Coronary artery (tissue), 2 donors: ENCODE measurements around the gene EXOSC9.

ENCODE experiments used
- DNase-seq: peaks from one replicate; pipeline ENCODE4 v3.0.0-alpha.2; 2017; ENCODE audit warnings: low spot score
- H3K27ac ChIP-seq, 2 donors: fragments of 200-600 bp; sonication (generic); one replicate each; pipeline ENCODE4 v1.5.1; 2016 to 2019
- H3K4me3 ChIP-seq: fragments of 200-600 bp; sonication (generic); 2 replicates; pipeline ENCODE4 v1.5.1; 2016; ENCODE audit warnings: mild to moderate bottlenecking, moderate library complexity
- CTCF ChIP-seq: fragments of 200-600 bp; sonication (generic); IDR thresholded peaks from one replicate; pipeline ENCODE4 v1.5.1; 2019; ENCODE audit warnings: antibody characterized with exemption

The EXOSC9 gene

GRCh38 chr4:121778991-121779628, 22.0 kb upstream of the EXOSC9 start:
- DNase-seq: no peak
- H3K4me3 ChIP-seq: no peak overlapping the region
- no peak overlapping the region for H3K27ac ChIP-seq
- TF ChIP-seq CTCF: no peak

DNA sequence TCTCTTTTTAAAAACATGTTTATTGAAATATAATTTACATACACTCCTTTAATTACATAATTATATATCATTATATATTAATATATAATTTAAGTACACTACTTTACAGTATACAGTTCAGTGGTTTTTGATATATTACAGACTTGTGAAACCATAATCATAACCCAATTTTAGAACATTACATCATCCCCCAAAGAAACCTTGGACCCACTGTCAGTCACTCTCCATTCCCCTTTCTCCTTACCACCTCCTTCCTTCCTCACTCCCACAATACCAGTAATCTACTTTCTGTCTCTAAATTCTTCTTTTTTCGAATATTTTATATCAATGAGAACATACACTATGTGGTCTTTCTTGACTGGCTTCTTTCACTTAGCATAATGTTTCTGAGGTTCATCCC, 17.9 kb upstream of the EXOSC9 start:
- no peak for DNase-seq
- Histone ChIP-seq H3K27ac (no peak overlapping the region), H3K4me3 (no peak overlapping the region)
- TF ChIP-seq CTCF: no peak

DNA sequence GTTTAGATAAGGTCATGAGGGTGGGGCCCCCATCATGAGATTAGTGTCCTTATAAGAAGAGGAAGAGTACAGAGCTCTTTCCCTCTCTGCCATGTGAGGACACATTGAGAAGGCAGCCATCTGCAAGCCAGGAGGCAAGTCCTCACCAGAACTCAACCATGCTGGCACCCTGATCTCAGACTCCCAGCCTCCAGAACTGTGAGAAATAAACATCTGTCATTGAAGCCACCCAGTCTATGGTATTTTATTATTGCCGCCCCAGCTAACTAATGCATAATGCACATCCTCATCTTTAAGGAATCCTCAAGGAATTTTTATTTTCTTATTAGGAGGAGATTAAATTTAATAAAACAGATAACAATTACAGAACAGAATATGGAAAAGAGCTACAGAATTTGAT, 16.7 kb upstream of the EXOSC9 start:
- TF ChIP-seq CTCF: no peak
- Histone ChIP-seq H3K4me3 (no peak overlapping the region), H3K27ac (no peak overlapping the region)
- DNase-seq: no peak

DNA sequence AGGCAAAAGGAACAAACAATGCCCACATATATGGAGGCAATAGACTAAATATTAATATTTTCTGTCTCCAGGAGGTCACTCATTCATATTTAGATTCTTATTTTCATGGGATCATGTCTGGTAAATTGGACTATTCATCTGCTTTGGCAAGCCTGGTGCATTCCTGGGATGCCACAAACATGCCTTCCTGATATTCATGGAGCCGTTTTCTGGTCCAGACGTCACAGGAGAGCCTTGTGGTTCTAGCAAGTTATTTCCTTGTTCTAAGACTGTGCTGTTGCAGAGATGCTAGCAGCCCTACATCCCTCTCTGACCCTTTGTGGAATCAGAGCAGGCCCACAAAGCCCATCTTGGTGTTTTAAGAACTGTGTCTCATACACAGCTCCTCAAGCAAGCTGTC, 16.1 kb upstream of the EXOSC9 start:
- DNase-seq: no peak
- no peak for TF ChIP-seq CTCF
- no peak overlapping the region for H3K4me3 ChIP-seq
- peak overlapping the region in 1 of 2 donors; percentile 61 for H3K27ac ChIP-seq

DNA sequence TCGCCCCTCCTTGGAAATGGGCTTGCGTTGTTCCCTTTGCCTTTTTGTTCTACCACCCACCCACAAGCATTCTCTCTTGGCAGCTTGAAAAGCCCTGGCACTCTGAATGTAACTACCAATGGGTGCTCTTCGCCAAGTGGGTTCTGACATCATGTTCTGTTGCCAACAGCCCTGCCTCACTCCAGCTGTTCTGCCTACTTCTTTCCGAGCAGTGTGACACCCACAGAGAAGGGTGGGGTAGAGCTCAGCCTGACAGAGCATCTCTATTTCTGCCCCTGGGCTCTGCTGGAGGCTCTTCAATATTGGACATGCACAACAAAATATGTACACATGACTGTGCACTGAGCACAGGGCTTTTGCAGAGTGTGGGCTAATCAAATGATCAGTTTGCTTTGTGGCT, 15.6 kb upstream of the EXOSC9 start:
- peak overlapping the region in 1 of 2 donors; percentile 61 for H3K27ac ChIP-seq
- DNase-seq: no peak
- no peak for TF ChIP-seq CTCF
- no peak overlapping the region for H3K4me3 ChIP-seq

GRCh38 chr4:121786221-121786620, 14.9 kb upstream of the EXOSC9 start:
- Histone ChIP-seq H3K4me3 (no peak overlapping the region), H3K27ac (peak overlapping the region in 1 of 2 donors; percentile 61)
- no peak for TF ChIP-seq CTCF
- DNase-seq: no peak

- Histone ChIP-seq H3K27ac (no peak overlapping the region), H3K4me3 (no peak overlapping the region)
- no peak for TF ChIP-seq CTCF
- DNase-seq: no peak
These were observed 12.2 kb upstream of the EXOSC9 start for GRCh38 chr4:121788896-121789295.
